Activated T-cell treated with anti-CD3 and anti-CD28 coated beads, Interleukin-2, amount 50 U/mL, for 72 hours (primary cell): ENCODE measurements around the gene GPR75. TPM values are rescaled to one million over a fixed set of nuclear protein-coding genes. Genes with fewer than 3 reads are reported as not detected.

Source experiments
- ATAC-seq, 2 donors: fragments of 150-1000 bp; cut with Tn5 transposase; replicated peaks in 1 of 2; 2 replicates each; pipeline ENCODE4 v1.10.0; 2021; ENCODE audit warnings: moderate library complexity in 2 of 2, mild to moderate bottlenecking in 1 of 2
- DNase-seq, 2 donors: peaks; one replicate each; pipeline ENCODE4 v3.0.0; 2021 to 2022; ENCODE audit warnings: mixed read lengths in 1 of 2
- H3K27ac Mint-ChIP-seq: one replicate; pipeline ENCODE4 v1.8.0; 2022; ENCODE audit warnings: mild to moderate bottlenecking, moderate library complexity, mixed read lengths
- H3K27me3 Mint-ChIP-seq: one replicate; pipeline ENCODE4 v1.8.0; 2022; ENCODE audit warnings: low read depth, mixed read lengths
- H3K36me3 Mint-ChIP-seq, 2 donors: one replicate each; pipeline ENCODE4 v1.8.0; 2022; ENCODE audit warnings: mixed read lengths in 2 of 2, mild to moderate bottlenecking in 1 of 2; ENCODE audit not compliant: insufficient read depth in 2 of 2
- H3K4me1 Mint-ChIP-seq: one replicate; pipeline ENCODE4 v1.8.0; 2022; ENCODE audit warnings: low read depth, mixed read lengths
- H3K4me3 Mint-ChIP-seq, 2 donors: one replicate each; pipeline ENCODE4 v1.8.0; 2022; ENCODE audit warnings: mild to moderate bottlenecking in 2 of 2, mixed read lengths in 2 of 2, moderate library complexity in 2 of 2
- H3K9me3 Mint-ChIP-seq, 2 donors: one replicate each; pipeline ENCODE4 v1.8.0; 2022; ENCODE audit warnings: mixed read lengths in 2 of 2
- total RNA-seq, 2 donors: library from RNA; stranded (reverse); gene quantifications; one replicate each; pipeline ENCODE4 v1.2.3, GENCODE V29; 2022

GPR75 gene
- total RNA-seq = 1 to 10 TPM; 1.0 to 1.2 TPM

GRCh38 chr2:53859206-53860181, at the start of gene GPR75:
GPR75 (minus strand) TSS chr2:53859967; CDS start chr2:53854756, 5,211 bp downstream.
- Mint-ChIP-seq H3K27ac (no peak within 1 kb of the TSS), H3K4me1 (peaks cover 13% of the 10 kb centered on the region), H3K9me3 (no peaks in the 10 kb centered on the region), H3K4me3 (no peak within 1 kb of the TSS), H3K36me3 (no peaks in the 10 kb centered on the region), H3K27me3 (no peaks in the 10 kb centered on the region)
- ATAC-seq = no peak
- no peak for DNase-seq

- Mint-ChIP-seq H3K27me3 (no peaks in the 10 kb centered on the region), H3K9me3 (no peaks in the 10 kb centered on the region), H3K27ac (peak overlapping the region; percentile 4), H3K4me3 (no peak overlapping the region), H3K36me3 (peaks cover 3 to 6% of the 10 kb centered on the region in 2 donors), H3K4me1 (peaks cover 3% of the 10 kb centered on the region)
- ATAC-seq = no peak
- DNase-seq = no peak
These were observed 47.8 kb upstream of the GPR75 start for GRCh38 chr2:53907582-53907981.

GRCh38 chr2:53905396-53905795, 45.6 kb upstream of the GPR75 start:
- Mint-ChIP-seq H3K27ac (no peak overlapping the region), H3K27me3 (no peaks in the 10 kb centered on the region), H3K4me1 (no peaks in the 10 kb centered on the region), H3K36me3 (peaks cover 5 to 6% of the 10 kb centered on the region in 2 donors), H3K4me3 (no peak overlapping the region), H3K9me3 (no peaks in the 10 kb centered on the region)
- ATAC-seq (no peak), DNase-seq (no peak)

GRCh38 chr2:53903011-53903410, 43.2 kb upstream of the GPR75 start:
- no peaks in the 10 kb centered on the region for H3K9me3 Mint-ChIP-seq
- H3K27me3 Mint-ChIP-seq = no peaks in the 10 kb centered on the region

GRCh38 chr2:53901192-53901591, 41.4 kb upstream of the GPR75 start:
- peaks cover 6 to 13% of the 10 kb centered on the region in 2 donors for H3K36me3 Mint-ChIP-seq
- ATAC-seq = no peak
- no peak overlapping the region for H3K4me3 Mint-ChIP-seq
- DNase-seq = no peak
- H3K4me1 Mint-ChIP-seq = peaks cover 13% of the 10 kb centered on the region
- H3K27ac Mint-ChIP-seq = no peak overlapping the region
- no peaks in the 10 kb centered on the region for H3K27me3 Mint-ChIP-seq
- no peaks in the 10 kb centered on the region for H3K9me3 Mint-ChIP-seq

More at GRCh38 chr2:53903011-53903410, 43.2 kb upstream of the GPR75 start:
- DNase-seq (no peak), ATAC-seq (no peak)
- peak overlapping the region; percentile 18 for H3K27ac Mint-ChIP-seq
- peaks cover 8% of the 10 kb centered on the region in 2 donors for H3K36me3 Mint-ChIP-seq
- no peak overlapping the region for H3K4me3 Mint-ChIP-seq
- H3K4me1 Mint-ChIP-seq = peaks cover 2% of the 10 kb centered on the region

- Mint-ChIP-seq H3K9me3 (no peaks in the 10 kb centered on the region), H3K27ac (no peak overlapping the region), H3K27me3 (no peaks in the 10 kb centered on the region), H3K4me1 (peaks cover 13% of the 10 kb centered on the region), H3K4me3 (no peak overlapping the region), H3K36me3 (peaks cover 4 to 22% of the 10 kb centered on the region in 2 donors)
- no peak for DNase-seq
- ATAC-seq = peak; percentile 77 to 100
These were observed 37.1 kb upstream of the GPR75 start for GRCh38 chr2:53896864-53897263.

- ATAC-seq (peak; percentile 80 to 81), DNase-seq (no peak)
- Mint-ChIP-seq H3K9me3 (no peaks in the 10 kb centered on the region), H3K27me3 (no peaks in the 10 kb centered on the region), H3K36me3 (peaks cover 5 to 18% of the 10 kb centered on the region in 2 donors), H3K4me3 (peak overlapping the region in 1 of 2 donors; percentile 4), H3K27ac (peak overlapping the region; percentile 10), H3K4me1 (peaks cover 27% of the 10 kb centered on the region)
These were observed 26.9 kb upstream of the GPR75 start for GRCh38 chr2:53886406-53887280.

GRCh38 chr2:53884883-53885282, 25.1 kb upstream of the GPR75 start:
- Mint-ChIP-seq H3K4me1 (peaks cover 34% of the 10 kb centered on the region), H3K27me3 (no peaks in the 10 kb centered on the region), H3K9me3 (no peaks in the 10 kb centered on the region), H3K27ac (peak overlapping the region; percentile 50), H3K36me3 (peaks cover 4 to 16% of the 10 kb centered on the region in 2 donors), H3K4me3 (no peak overlapping the region)
- DNase-seq (no peak), ATAC-seq (peak; percentile 23 to 50)

- no peaks in the 10 kb centered on the region for H3K9me3 Mint-ChIP-seq
- H3K27ac Mint-ChIP-seq = no peak overlapping the region
- ATAC-seq = no peak
- H3K4me1 Mint-ChIP-seq = peaks cover 33% of the 10 kb centered on the region
- peaks cover 4 to 14% of the 10 kb centered on the region in 2 donors for H3K36me3 Mint-ChIP-seq
- DNase-seq = no peak
- no peaks in the 10 kb centered on the region for H3K27me3 Mint-ChIP-seq
- H3K4me3 Mint-ChIP-seq = no peak overlapping the region
These were observed 22.2 kb upstream of the GPR75 start for GRCh38 chr2:53881986-53882385.

- Mint-ChIP-seq H3K4me1 (peaks cover 28% of the 10 kb centered on the region), H3K4me3 (no peak overlapping the region), H3K36me3 (peaks cover 2 to 11% of the 10 kb centered on the region in 2 donors), H3K27me3 (no peaks in the 10 kb centered on the region), H3K27ac (no peak overlapping the region), H3K9me3 (no peaks in the 10 kb centered on the region)
- ATAC-seq = no peak
- no peak for DNase-seq
These were observed 21.6 kb upstream of the GPR75 start for GRCh38 chr2:53881360-53881759.

- no peaks in the 10 kb centered on the region for H3K27me3 Mint-ChIP-seq
- DNase-seq (no peak), ATAC-seq (peak in 1 of 2 donors; percentile 25)
- no peak overlapping the region for H3K4me3 Mint-ChIP-seq
- H3K9me3 Mint-ChIP-seq = no peaks in the 10 kb centered on the region
- H3K4me1 Mint-ChIP-seq = peaks cover 22% of the 10 kb centered on the region
- peak overlapping the region; percentile 44 for H3K27ac Mint-ChIP-seq
- peaks cover 2 to 8% of the 10 kb centered on the region in 2 donors for H3K36me3 Mint-ChIP-seq
These were observed 21.0 kb upstream of the GPR75 start for GRCh38 chr2:53880756-53881155.

- H3K27me3 Mint-ChIP-seq = no peaks in the 10 kb centered on the region
- H3K4me1 Mint-ChIP-seq = peaks cover 7% of the 10 kb centered on the region
- ATAC-seq = no peak
- no peak overlapping the region for H3K27ac Mint-ChIP-seq
- H3K4me3 Mint-ChIP-seq = no peak overlapping the region
- H3K36me3 Mint-ChIP-seq = no peaks in the 10 kb centered on the region
- no peak for DNase-seq
- H3K9me3 Mint-ChIP-seq = no peaks in the 10 kb centered on the region
These were observed 17.8 kb upstream of the GPR75 start for GRCh38 chr2:53877556-53877955.

GRCh38 chr2:53877112-53877511, 17.3 kb upstream of the GPR75 start:
- DNase-seq (no peak), ATAC-seq (no peak)
- Mint-ChIP-seq H3K4me3 (no peak overlapping the region), H3K36me3 (no peaks in the 10 kb centered on the region), H3K27ac (no peak overlapping the region), H3K4me1 (peaks cover 7% of the 10 kb centered on the region), H3K27me3 (no peaks in the 10 kb centered on the region), H3K9me3 (no peaks in the 10 kb centered on the region)
